Measurements from ENCODE around the gene LRRC10B. TPM values are rescaled to one million over a fixed set of nuclear protein-coding genes. Genes with fewer than 3 reads are reported as not detected.

The LRRC10B gene
- total and polyA plus RNA-seq, 2 of the 8 experiments (the other 6 are each of a cell fraction or from before 2014, with no cell fraction given) = 0.47 to 0.71 TPM

GRCh38 chr11:61535998-61536675 is 27.6 kb downstream of the LRRC10B start:
- no peak overlapping the region for H3K4me2 ChIP-seq (ENCODE audit: insufficient read depth in 1 of 2, low read depth in 2 of 2, low read length in 2 of 2)
- 88% methylated on average over 16 of the region's 17 CpGs; no CpG with 5 or more reads in 1 of the 2 experiments for WGBS, 2 experiments (ENCODE audit: extremely low coverage in 1 of 2, insufficient coverage in 1 of 2, insufficient read length in 1 of 2, insufficient replicate concordance in 2 of 2, low coverage in 1 of 2, low lambda C conversion rate in 2 of 2, missing lambda C conversion rate in 1 of 2)
- H4K5ac ChIP-seq (ENCODE audit: insufficient read length, low read depth, low read length) = no peak overlapping the region
- FAIRE-seq (no peak), DNase-seq (ENCODE audit: low read depth in 1 of 2, low spot score in 2 of 2) (no peak)
- no peak overlapping the region for H2BK15ac ChIP-seq (ENCODE audit: low read length)
- no peaks in the 10 kb centered on the region for H3K79me2 ChIP-seq (ENCODE audit: control insufficient read depth in 1 of 2, insufficient read depth in 2 of 2, low read length in 2 of 2)
- H2BK12ac ChIP-seq (ENCODE audit: low read depth, low read length) = no peak overlapping the region
- H3K36me3 ChIP-seq (ENCODE audit: control insufficient read depth in 2 of 4, insufficient read depth in 4 of 4, low read length in 3 of 4) = no peaks in the 10 kb centered on the region
- H3K14ac ChIP-seq (ENCODE audit: insufficient read length) = no peak overlapping the region
- H2AK5ac ChIP-seq (ENCODE audit: low read depth, low read length) = no peak overlapping the region
- no peak overlapping the region for H3K18ac ChIP-seq (ENCODE audit: extremely low read depth, low read length)
- ChIA-PET POLR2A (ENCODE audit: partially characterized antibody) (interaction anchor here (1.2 to 1.3 kb wide), 2 partner anchors 10 to 90 kb away, joined by 3 to 4 read pairs; no protein-coding TSS in a partner anchor), CTCF (ENCODE audit: partially characterized antibody) (interaction anchor here (0.6 to 40.4 kb wide), 20 partner anchors 9 to 159 kb away, joined by 3 to 2106 read pairs (median 5); partner anchors contain the start of gene SYT7)
- no peak for TF ChIP-seq JUN (IDR thresholded peaks at IDR 0.05; ENCODE audit: low read depth, low read length)
- H4K91ac ChIP-seq (replicated peaks; ENCODE audit: insufficient read length, low read length) = no peak overlapping the region
- H2AFZ ChIP-seq (ENCODE audit: low read length) = no peak overlapping the region
- H3K56ac ChIP-seq (replicated peaks; ENCODE audit: insufficient read length, low read depth, low read length) = no peak overlapping the region
- no peak overlapping the region for H2BK5ac ChIP-seq (ENCODE audit: low read depth, low read length)
- H2BK20ac ChIP-seq (ENCODE audit: low read length) = no peak overlapping the region
- no peaks in the 10 kb centered on the region; a peak in 1 of 7 replicates for H3K27me3 ChIP-seq (replicated peaks in 1 of 4; ENCODE audit: control insufficient read depth in 3 of 4, extremely low read depth in 1 of 4, insufficient read depth in 3 of 4, low read length in 3 of 4)
- H4K8ac ChIP-seq (ENCODE audit: extremely low read depth, insufficient read depth, low read length) = no peak overlapping the region
- H3K4me1 ChIP-seq (replicated peaks in 1 of 4; ENCODE audit: control insufficient read depth in 3 of 4, insufficient read depth in 4 of 4, low read length in 3 of 4) = peaks cover 2 to 20% (median 10%) of the 10 kb centered on the region in 4 experiments; a peak in 6 of 7 replicates
- no peak overlapping the region for H3K9ac ChIP-seq (replicated peaks in 1 of 4; ENCODE audit: extremely low read depth in 1 of 4, low read depth in 3 of 4, low read length in 3 of 4)
- no peak overlapping the region for H3K4me3 ChIP-seq (ENCODE audit: extremely low read depth in 1 of 4, insufficient read depth in 2 of 4, low read depth in 3 of 4, low read length in 4 of 4)
- H2BK120ac ChIP-seq (replicated peaks; ENCODE audit: low read depth, low read length) = no peak overlapping the region
- H4K20me1 ChIP-seq (replicated peaks in 1 of 2; ENCODE audit: control insufficient read depth in 1 of 2, insufficient read depth in 2 of 2, low read length in 2 of 2) = peaks cover 0 to 1% of the 10 kb centered on the region in 2 experiments
- no peak overlapping the region for H3K4ac ChIP-seq (replicated peaks; ENCODE audit: insufficient read length, low read depth, low read length)
- no peak overlapping the region for H3K27ac ChIP-seq (ENCODE audit: low read depth, low read length)
- no peaks in the 10 kb centered on the region for H3K9me3 ChIP-seq (ENCODE audit: insufficient read depth in 2 of 2, low read depth in 1 of 2, low read length in 1 of 2)
- no peaks in the 10 kb centered on the region for H3K79me1 ChIP-seq (ENCODE audit: low read depth, low read length)
- no peaks in the 10 kb centered on the region for H3K23me2 ChIP-seq (ENCODE audit: low read depth, low read length)
- H3K23ac ChIP-seq (ENCODE audit: insufficient read length) = no peak overlapping the region
